HepG2 (cell line): ENCODE data around the gene GNB3. TPM values are rescaled to one million over a fixed set of nuclear protein-coding genes. Genes with fewer than 3 reads are reported as not detected.

Source experiments
- ARID2 ChIP-seq: sonication (generic); formaldehyde crosslinking; IDR thresholded peaks from 2 replicates; pipeline ENCODE4 v1.8.1; 2022; ENCODE audit warnings: mild to moderate bottlenecking, missing genetic modification reagents, borderline replicate concordance
- CBFB ChIP-seq: sonication (generic); formaldehyde crosslinking; IDR thresholded peaks from 2 replicates; pipeline ENCODE4 v1.4.0; 2020; ENCODE audit warnings: missing genetic modification reagents
- CHD4 ChIP-seq: fragments of 200-600 bp; sonication (generic); IDR thresholded peaks from 2 replicates; pipeline ENCODE4 v1.7.0; 2017; ENCODE audit warnings: mild to moderate bottlenecking, low read length, borderline replicate concordance
- JARID2 ChIP-seq: sonication (generic); formaldehyde crosslinking; IDR thresholded peaks from 2 replicates; pipeline ENCODE4 v1.8.1; 2023; ENCODE audit warnings: missing genetic modification reagents, inconsistent platforms; ENCODE audit not compliant: insufficient replicate concordance
- KDM1A ChIP-seq: IDR thresholded peaks from 2 replicates; pipeline ENCODE4 v1.6.1; 2016; ENCODE audit warnings: missing compliant biosample characterization
- LCORL ChIP-seq, 2 experiments: fragments of 450-650 bp in 1 of 2; sonication (generic) in 1 of 2; formaldehyde crosslinking in 1 of 2; IDR thresholded peaks; 2 replicates each; pipeline versions ENCODE4 v1.5.0 to v1.6.1; 2017 to 2020; ENCODE audit warnings: antibody characterized with exemption in 1 of 2, missing genetic modification reagents in 1 of 2
- MNT ChIP-seq: fragments of 450-650 bp; IDR thresholded peaks from 2 replicates; pipeline ENCODE4 v1.6.1; 2016
- MXD4 ChIP-seq: IDR thresholded peaks from 2 replicates; pipeline ENCODE4 v1.6.1; 2016; ENCODE audit warnings: mild to moderate bottlenecking, missing biosample characterization, missing genetic modification reagents
- TFAP4 ChIP-seq: sonication (generic); IDR thresholded peaks from 2 replicates; pipeline ENCODE4 v1.6.1; 2016; ENCODE audit warnings: low read depth, borderline replicate concordance
- THAP9 ChIP-seq: sonication (generic); formaldehyde crosslinking; IDR thresholded peaks from 2 replicates; pipeline ENCODE4; 2020; ENCODE audit warnings: missing genetic modification reagents, mild to moderate bottlenecking, borderline replicate concordance
- ZBTB40 ChIP-seq, 2 experiments: fragments of 450-650 bp in 1 of 2; sonication (generic) in 1 of 2; formaldehyde crosslinking in 1 of 2; IDR thresholded peaks; 2 replicates each; pipeline versions ENCODE4 v1.6.1 to v1.8.0; 2016 to 2022; ENCODE audit warnings: antibody characterized with exemption in 1 of 2, mild to moderate bottlenecking in 1 of 2, missing genetic modification reagents in 1 of 2
- ZKSCAN8 ChIP-seq: IDR thresholded peaks from 2 replicates; pipeline ENCODE4 v1.6.1; 2016; ENCODE audit warnings: borderline replicate concordance, missing genetic modification reagents, missing compliant biosample characterization
- ZNF598 ChIP-seq: sonication (generic); formaldehyde crosslinking; IDR thresholded peaks from 2 replicates; pipeline ENCODE4 v1.5.1; 2020; ENCODE audit warnings: mild to moderate bottlenecking, missing genetic modification reagents, borderline replicate concordance
- ZNF629 ChIP-seq: sonication (generic); formaldehyde crosslinking; conservative IDR thresholded peaks from 2 replicates; pipeline ENCODE4 v1.5.0; 2020; ENCODE audit warnings: missing genetic modification reagents
- polyA plus RNA-seq, 8 experiments: library from polyadenylated mRNA; depleted of rRNA in 3 of 8; stranded (reverse) in 7 of 8; unstranded in 1 of 8; fragments of >200 nt; fragmentation: Illumina TruSeq in 4 of 8; extraction: Trizol in 4 of 8; gene quantifications; 2 replicates each; pipeline versions ENCODE4 v1.2.1 to v1.2.3, GENCODE V29; 2011 to 2016; ENCODE audit warnings: low read depth in 4 of 8, missing spikeins in 1 of 8, mixed read lengths in 1 of 8; ENCODE audit not compliant: insufficient read depth in 1 of 8
- total RNA-seq, 5 experiments: library from RNA; depleted of rRNA; stranded (reverse); fragments of >200 nt; fragmentation: Illumina TruSeq; extraction: Trizol; gene quantifications; 2 replicates each; pipeline ENCODE4 v1.2.3, GENCODE V29; 2016; ENCODE audit warnings: low read depth in 1 of 5

The GNB3 gene
- total and polyA plus RNA-seq, 2 of the 13 experiments (the other 11 are each of a cell fraction or from before 2014, with no cell fraction given): 1.3 to 3.6 TPM

- TF ChIP-seq ZBTB40 (IDR thresholded peaks at IDR 0.05) (no peak), ZBTB40 (CRISPR knock-in tag; IDR thresholded peaks at IDR 0.05) (no peak), ARID2 (CRISPR knock-in tag) (no peak), MXD4 (0 out of 2 replicates have a peak, but pooled peaks have one; percentile 9), KDM1A (CRISPR knock-in tag) (no peak), ZKSCAN8 (CRISPR knock-in tag) (no peak), CBFB (no peak), ZNF598 (CRISPR knock-in tag) (no peak), TFAP4 (no peak), THAP9 (CRISPR knock-in tag) (no peak), MNT (no peak), ZNF629 (no peak), JARID2 (CRISPR knock-in tag) (no peak), CHD4 (no peak), LCORL (IDR thresholded peaks at IDR 0.05) (no peak), LCORL (CRISPR knock-in tag; IDR thresholded peaks at IDR 0.05) (peak; percentile 49; the same call in 1 of the 2 replicates)
Observed at GRCh38 chr12:6829536-6830220, 11.0 kb upstream of the GNB3 start (continued).
